HepG2 (cell line): ENCODE measurements around the gene CD3D.

Experiments used
- CTCF ChIP-seq: sonication (generic); formaldehyde crosslinking; IDR thresholded peaks from 2 replicates; pipeline ENCODE4 v1.5.0; 2020; ENCODE audit warnings: mild to moderate bottlenecking, missing genetic modification reagents, moderate library complexity
- EP300 ChIP-seq, 3 experiments: sonication (generic) in 1 of 3; formaldehyde crosslinking in 1 of 3; IDR thresholded peaks; 2 replicates each; pipeline versions ENCODE4 v1.5.1 to v1.6.1; 2011 to 2020; ENCODE audit warnings: low read depth in 2 of 3, low read length in 2 of 3, borderline replicate concordance in 1 of 3, improper control_type of control experiment in 1 of 3, mild to moderate bottlenecking in 1 of 3, missing genetic modification reagents in 1 of 3, moderate library complexity in 1 of 3
- GLI4 ChIP-seq: sonication (generic); formaldehyde crosslinking; IDR thresholded peaks from 2 replicates; pipeline ENCODE4 v1.5.1; 2020; ENCODE audit warnings: missing genetic modification reagents, mild to moderate bottlenecking, moderate library complexity, borderline replicate concordance
- HDAC2 ChIP-seq: sonication (generic); formaldehyde crosslinking; IDR thresholded peaks from 2 replicates; pipeline ENCODE4 v1.4.0; 2020; ENCODE audit warnings: missing genetic modification reagents
- KDM5B ChIP-seq: sonication (generic); formaldehyde crosslinking; IDR thresholded peaks from 2 replicates; pipeline ENCODE4 v1.4.0; 2020; ENCODE audit warnings: missing genetic modification reagents, mild to moderate bottlenecking, borderline replicate concordance
- PLSCR1 ChIP-seq: sonication (generic); formaldehyde crosslinking; IDR thresholded peaks from 2 replicates; pipeline ENCODE4 v1.5.0; 2020; ENCODE audit warnings: missing genetic modification reagents, mild to moderate bottlenecking, borderline replicate concordance
- RAD21 ChIP-seq: fragments of 450-650 bp; formaldehyde crosslinking; IDR thresholded peaks from 2 replicates; pipeline ENCODE4 v1.5.0; 2020; ENCODE audit warnings: mild to moderate bottlenecking
- SNAPC4 ChIP-seq: sonication (generic); formaldehyde crosslinking; IDR thresholded peaks from 2 replicates; pipeline ENCODE4 v1.4.0; 2020; ENCODE audit warnings: mild to moderate bottlenecking, missing genetic modification reagents
- ZBTB8A ChIP-seq: sonication (generic); formaldehyde crosslinking; IDR thresholded peaks from 2 replicates; pipeline ENCODE4 v1.4.0; 2020; ENCODE audit warnings: mild to moderate bottlenecking, low read depth, missing genetic modification reagents, borderline replicate concordance
- ZNF138 ChIP-seq: sonication (generic); formaldehyde crosslinking; IDR thresholded peaks from 2 replicates; pipeline ENCODE4 v1.5.0; 2020; ENCODE audit warnings: mild to moderate bottlenecking, low read depth, missing genetic modification reagents

- TF ChIP-seq EP300 (IDR thresholded peaks at IDR 0.05; ENCODE audit: low read depth in 2 of 2, low read length in 2 of 2) (no peak), EP300 (CRISPR knock-in tag; IDR thresholded peaks at IDR 0.05; ENCODE audit: borderline replicate concordance) (no peak), HDAC2 (no peak), RAD21 (CRISPR knock-in tag) (no peak), KDM5B (no peak), CTCF (CRISPR knock-in tag) (no peak), SNAPC4 (no peak), GLI4 (CRISPR knock-in tag) (no peak), ZNF138 (CRISPR knock-in tag) (no peak), PLSCR1 (no peak), ZBTB8A (CRISPR knock-in tag) (no peak)
Observed at GRCh38 chr11:118312328-118312727, 30.2 kb downstream of the CD3D start.
